IPS-11a (cell line): Measurements from ENCODE around the gene ATR.
"Not testable (repeated sequence)": the region's sequence is repeated elsewhere in the genome, so short reads cannot be mapped to it uniquely, and the experiment has no call there.

Source experiments
- H3K4me3 ChIP-seq: one replicate; pipeline ENCODE4 v1.5.1; 2013; ENCODE audit warnings: low read depth, low read length, control low read depth

ATR gene

DNA sequence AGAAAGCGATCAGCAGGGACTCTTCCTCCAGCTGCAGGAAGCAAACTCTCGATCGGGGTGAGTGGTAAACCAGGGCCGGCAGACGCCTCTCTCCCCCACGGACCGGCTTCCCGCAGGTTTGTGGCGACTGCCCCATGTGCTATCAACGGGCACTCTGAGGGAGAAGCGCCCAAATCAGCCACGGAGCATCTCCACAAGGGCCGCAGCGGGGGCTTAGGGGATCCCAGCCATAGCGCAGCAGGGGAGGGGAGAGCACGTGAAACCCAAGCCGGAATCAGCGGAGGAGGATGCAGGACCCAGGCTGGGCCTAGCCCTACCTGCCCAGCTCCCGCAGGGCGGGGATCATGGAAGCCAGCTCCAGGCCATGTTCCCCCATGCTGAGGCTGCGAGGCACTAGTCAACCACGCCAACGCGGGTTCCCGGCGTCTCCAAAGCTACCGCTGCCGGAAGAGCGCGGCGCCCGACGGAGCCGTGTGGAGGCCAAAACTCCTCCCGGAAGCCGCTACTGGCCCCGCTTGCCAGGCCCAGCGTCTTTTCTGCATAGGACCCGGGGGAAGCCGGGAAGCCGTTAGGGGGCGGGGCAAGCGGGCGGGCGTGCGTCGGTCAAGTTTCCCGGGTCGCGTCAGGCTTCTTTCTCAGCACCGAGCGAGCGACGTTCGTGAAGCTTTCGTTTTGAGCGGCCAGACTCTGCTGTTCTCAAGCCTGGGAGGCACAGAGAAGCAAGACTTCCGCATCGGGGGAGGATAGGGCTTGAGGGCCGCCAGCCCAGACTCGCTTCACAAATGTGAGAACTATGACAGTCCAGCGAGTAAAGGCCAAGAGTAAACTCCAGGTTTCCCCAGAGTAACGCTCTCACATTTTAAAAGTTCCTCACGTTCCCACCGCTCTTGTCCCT lies at the start of gene ATR:
TSS of gene ATR (minus strand) at position 405 of the 895 bp plus-strand sequence. CDS start at position 376, 29 bp downstream.
- H3K4me3 ChIP-seq = peak within 1 kb of the TSS; percentile 94

DNA sequence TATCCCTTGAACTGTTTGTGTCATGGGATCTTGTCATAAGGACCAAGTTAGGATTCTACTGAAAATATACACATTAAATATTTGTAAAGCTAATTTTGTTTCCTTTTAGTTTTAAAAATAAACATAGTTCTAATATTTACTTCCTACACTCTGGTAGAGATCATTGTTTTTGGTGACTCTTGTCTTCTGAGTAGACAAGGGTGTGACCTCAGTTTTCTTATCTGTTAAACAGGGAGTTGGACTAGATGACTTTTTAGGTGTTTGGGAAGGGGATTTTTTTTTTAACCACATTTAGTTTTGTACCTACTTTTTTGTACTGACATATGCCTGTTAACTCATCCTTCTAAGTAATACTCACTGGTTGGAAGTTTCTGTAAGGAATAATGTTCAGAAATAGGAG lies 48.4 kb upstream of the ATR start:
- H3K4me3 ChIP-seq = no peak overlapping the region

DNA sequence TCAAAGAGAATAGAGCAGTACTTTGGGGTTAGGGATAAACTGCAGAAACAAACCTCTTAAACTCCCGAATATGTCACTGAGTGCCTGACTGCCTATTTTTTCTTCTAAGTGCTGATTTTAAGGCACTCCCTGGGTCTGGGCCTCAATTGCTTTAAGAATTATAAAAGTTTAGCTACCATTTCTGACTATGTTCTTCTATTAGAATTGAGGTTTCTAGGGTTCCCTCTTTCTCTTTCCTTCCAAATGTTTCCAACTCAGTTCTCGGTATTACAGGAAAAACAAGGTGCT lies 46.6 kb upstream of the ATR start:
- H3K4me3 ChIP-seq = no peak overlapping the region

GRCh38 chr3:142624341-142625152 lies 46.0 kb upstream of the ATR start:
- no peak overlapping the region for H3K4me3 ChIP-seq

DNA sequence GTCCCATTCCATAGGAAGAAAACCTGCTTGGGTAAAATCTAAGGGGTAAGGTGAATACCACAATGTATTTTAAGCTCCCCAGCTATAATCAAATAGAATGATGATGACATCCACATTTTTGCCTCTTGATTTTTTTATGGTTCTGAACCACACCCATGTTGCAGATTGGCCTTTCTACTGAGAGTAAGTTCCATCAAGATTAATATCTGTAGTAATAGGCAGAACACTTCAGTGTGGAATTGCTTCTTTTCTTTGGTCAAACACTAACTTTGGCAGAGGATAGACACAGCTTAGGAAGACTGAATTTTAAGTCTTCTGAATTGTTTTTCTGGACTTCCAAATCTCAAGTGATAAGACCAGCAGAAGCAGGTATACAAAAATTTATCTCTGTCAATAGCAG lies 44.7 kb upstream of the ATR start:
- H3K4me3 ChIP-seq = no peak overlapping the region

DNA sequence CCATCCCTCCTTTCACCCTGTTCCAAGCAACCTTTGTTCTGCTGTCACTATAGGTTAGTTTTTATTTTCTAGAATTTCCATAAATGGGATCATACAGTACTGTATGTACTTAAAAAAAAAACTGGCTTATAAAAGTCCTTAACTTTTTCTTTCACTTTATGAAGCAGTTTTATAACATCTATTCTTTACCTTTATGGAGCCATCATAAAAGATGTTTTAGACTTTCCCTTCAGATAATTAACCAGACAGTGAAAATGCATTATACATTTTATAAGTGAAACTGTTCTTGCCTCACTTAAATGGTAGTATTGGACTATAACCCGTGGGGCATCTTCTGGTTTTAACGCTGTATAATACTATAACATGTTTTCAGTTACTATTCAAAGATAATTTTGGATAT lies 43.9 kb upstream of the ATR start:
- no peak overlapping the region for H3K4me3 ChIP-seq

DNA sequence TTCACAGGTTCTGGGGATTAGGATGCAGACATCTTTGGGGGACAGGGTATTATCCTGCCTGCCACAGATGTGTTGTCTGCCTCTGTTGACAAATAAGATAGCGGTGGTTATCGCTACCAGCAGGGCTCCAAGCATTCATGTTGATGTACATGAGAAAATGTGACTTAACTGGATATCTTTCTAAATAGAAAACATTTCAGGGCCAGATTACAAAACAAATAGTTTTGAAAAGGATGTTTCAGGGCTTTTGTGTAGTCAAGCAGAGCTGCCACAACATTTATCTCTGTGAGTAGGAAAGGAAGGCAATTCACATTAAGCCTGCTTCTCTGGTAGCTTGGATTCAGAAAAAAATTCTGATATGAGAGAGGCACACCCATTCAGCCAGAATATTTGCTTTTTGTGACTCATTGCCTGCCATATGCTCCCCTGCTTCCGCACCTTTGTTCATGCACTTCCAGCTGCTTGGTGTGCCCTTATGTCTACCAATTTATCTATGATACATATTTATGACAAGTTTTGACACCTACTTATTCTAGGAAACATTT lies 40.5 kb upstream of the ATR start:
- H3K4me3 ChIP-seq = no peak overlapping the region

- H3K4me3 ChIP-seq = no peak overlapping the region
Measured at GRCh38 chr3:142615171-142615570, 36.6 kb upstream of the ATR start.

DNA sequence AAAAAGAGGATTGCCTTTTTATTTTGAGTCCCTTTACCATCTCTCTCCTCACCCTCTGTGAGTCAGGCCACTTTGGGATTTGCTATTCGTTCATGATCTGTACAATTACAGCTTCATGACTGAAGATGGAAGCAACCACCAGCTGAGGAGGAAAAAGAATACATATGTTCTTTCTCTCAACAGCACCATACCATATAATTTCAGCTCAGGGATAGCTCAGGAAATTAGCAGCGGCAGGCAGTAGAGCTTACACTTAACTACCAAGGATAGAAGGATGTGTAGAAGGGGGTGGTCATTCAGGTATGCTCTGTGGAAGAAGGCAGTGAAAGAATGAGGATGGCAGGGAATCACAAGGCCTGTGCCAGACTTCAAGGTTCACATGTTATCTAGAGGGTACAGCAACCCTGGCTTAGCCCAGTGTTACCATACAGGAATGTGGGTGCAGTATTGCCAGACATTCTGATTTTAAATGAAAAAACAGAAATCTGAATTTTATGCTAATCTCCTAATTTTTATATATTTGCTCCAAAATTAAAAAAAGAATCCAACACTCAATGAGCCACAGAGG lies 35.6 kb upstream of the ATR start:
- H3K4me3 ChIP-seq = no peak overlapping the region

GRCh38 chr3:142613491-142613890 lies 35.0 kb upstream of the ATR start:
- no peak overlapping the region for H3K4me3 ChIP-seq

- no peak overlapping the region for H3K4me3 ChIP-seq
Measured at GRCh38 chr3:142611206-142611605, 32.7 kb upstream of the ATR start.

DNA sequence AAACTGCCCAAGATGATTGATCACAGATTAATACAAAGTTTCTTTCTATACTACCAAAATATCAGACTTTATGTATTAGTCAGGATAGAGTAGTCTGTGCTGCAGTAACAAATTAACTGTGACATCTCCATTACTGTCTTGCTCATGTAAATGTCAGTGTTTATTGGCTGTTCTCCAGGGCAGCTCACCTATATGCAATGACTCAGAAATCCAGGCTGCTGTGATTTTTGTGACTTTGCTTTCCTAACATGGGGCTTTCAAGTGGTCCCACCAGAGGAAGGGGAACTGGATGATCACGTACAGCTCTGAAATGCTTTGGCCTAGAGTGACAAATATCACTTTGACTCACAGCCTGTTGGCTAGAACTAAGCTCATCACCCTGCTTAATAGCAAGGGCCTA lies 30.6 kb upstream of the ATR start:
- no peak overlapping the region for H3K4me3 ChIP-seq

- no peak overlapping the region for H3K4me3 ChIP-seq
Measured at GRCh38 chr3:142608631-142609030, 30.1 kb upstream of the ATR start.

DNA sequence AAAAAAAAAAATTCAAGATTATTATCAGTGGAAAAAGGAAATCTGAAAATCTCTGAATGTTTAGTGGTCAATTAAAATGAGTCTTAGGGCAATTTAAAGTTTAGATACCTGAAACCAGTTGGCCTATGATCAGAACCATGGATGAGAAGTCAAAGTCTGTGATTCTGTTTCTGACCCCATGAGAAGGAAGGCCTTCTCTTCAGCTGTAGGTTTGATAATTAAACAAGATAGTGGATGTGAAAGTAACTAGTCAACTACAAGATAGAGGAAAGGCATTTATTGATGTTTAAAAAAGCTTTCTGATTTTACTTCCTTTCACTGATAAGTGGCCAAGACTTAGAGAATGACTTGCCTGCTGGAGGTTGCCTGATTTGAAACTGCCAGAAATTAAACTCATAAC lies 26.4 kb upstream of the ATR start:
- no peak overlapping the region for H3K4me3 ChIP-seq

- H3K4me3 ChIP-seq = not testable (repeated sequence)
Measured at GRCh38 chr3:142603386-142603705, 24.8 kb upstream of the ATR start.

DNA sequence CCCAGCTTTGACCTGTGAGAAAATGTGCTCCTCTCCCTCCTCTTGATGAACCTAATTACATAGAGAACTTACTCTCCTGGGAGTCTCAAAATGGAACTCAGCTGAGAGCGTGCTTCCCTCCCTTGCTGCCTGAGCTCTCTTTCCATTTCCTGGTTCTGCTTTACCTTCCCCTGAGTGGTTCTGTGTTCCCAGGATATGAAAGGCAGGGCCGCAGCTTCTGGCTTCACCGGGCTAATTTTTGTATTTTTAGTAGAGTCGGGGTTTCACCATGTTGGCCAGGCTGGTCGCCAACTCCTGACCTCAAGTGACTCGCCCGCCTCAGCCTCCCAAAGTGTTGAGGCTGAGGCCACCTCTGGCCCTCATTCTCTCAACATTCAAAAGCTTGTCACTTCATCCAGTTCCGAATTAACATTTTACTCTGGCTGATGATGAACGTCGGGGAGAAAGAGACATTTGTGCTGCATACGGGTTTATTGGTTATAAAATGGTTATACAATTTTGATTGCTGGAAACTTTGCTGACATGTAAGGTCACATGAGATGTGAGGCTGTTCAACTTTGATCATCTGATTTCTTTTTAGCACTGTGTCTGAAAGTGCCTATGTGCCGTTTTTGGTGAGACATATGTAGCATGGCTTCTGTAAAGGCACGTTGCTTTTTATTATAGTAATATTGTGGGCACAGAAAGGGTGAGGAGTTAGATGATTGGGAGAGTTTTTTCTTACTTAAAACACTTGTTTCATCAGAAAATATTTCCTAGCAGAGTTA lies 24.3 kb upstream of the ATR start:
- H3K4me3 ChIP-seq = no peak overlapping the region

GRCh38 chr3:142601713-142602112 lies 23.2 kb upstream of the ATR start:
- H3K4me3 ChIP-seq = no peak overlapping the region

- no peak overlapping the region for H3K4me3 ChIP-seq
Measured at GRCh38 chr3:142597906-142598305, 19.4 kb upstream of the ATR start.

DNA sequence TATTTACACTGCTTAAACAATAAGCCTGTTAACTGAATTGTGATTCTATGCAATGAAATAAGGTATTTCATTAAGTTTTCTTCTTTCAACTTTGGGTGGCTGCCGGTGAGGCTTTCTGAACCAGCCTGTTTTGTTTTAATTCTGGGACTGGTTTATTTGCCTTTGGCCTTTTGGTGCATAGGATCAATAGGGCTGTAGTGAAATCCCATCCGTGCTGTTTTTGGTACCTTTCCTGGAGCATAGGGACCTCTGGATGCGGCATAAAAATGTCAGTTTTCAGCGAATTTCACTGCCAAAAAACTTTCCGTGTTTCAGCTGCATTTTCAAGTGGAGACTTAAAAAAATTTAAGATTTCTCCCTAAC lies 18.2 kb upstream of the ATR start:
- peak overlapping the region; percentile 87 for H3K4me3 ChIP-seq

DNA sequence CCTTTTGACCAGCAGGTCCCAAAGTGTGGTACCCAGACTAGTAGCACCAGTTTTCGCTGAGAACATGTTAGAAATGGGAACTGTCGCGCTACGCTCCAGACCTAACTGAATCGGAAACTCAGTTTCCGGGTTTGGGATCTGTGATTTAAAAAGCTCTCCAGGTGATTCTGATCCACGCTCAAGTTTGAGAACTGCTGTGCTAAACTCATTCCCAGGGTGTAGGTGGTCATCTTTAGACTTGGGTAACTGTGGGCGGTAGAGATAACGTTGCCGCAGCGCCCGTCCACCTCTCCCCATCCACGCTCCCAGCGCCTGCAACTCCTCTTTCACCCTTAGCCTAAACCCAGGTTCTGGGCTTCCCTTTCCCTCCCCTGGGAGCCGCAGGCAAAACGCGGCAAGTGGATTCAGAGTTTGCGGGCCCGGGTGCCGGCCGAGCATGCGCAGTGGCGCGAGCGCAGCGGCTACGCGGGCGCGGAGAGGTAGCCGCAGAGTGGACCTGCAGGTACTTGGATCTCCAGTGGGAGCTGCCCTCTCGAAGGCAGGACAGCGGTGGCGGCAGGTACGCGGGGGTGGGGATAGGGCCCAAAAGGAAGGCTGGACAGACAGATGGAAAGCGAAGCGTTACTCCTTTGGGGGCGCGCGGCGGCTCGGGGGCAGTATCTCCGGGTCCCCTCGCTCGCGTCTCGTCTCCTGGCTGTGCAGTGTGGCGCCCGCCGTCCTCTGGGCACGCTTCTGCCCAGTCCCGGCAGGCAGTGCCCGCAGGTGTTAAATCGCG lies 17.6 kb upstream of the ATR start, which contains the start of gene PLS1:
TSS of gene PLS1 (plus strand) at position 443 of the 775 bp plus-strand sequence. CDS start 67,845 bp downstream, outside the sequence.
- peak within 1 kb of the TSS; percentile 87 for H3K4me3 ChIP-seq
